Thoracic aorta (tissue), 2 donors: ENCODE measurements around the gene FH. TPM values are rescaled to one million over a fixed set of nuclear protein-coding genes. Genes with fewer than 3 reads are reported as not detected.
A peak's percentile ranks its signal among the peaks of the same experiment; 100 is the strongest.

Experiments used
- ATAC-seq: fragments of 150-250 bp; one replicate; pipeline ENCODE4 v1.8.0; 2017; ENCODE audit warnings: low read depth; ENCODE audit not compliant: insufficient number of reproducible peaks, low FRiP score
- DNase-seq: peaks from one replicate; pipeline ENCODE4 v3.0.0-alpha.2; 2020; ENCODE audit warnings: low spot score
- H3K27ac ChIP-seq, 2 donors: fragments of 200-600 bp; sonication (generic); 1 replicate in 1 of 2; 2 replicates in 1 of 2; pipeline ENCODE4 v1.5.1; 2016; ENCODE audit warnings: mild to moderate bottlenecking in 2 of 2, moderate library complexity in 2 of 2
- H3K27me3 ChIP-seq: fragments of 200-600 bp; sonication (generic); replicated peaks from 2 replicates; pipeline ENCODE4 v1.6.0; 2016; ENCODE audit warnings: mild to moderate bottlenecking; ENCODE audit not compliant: insufficient read depth
- H3K36me3 ChIP-seq: fragments of 200-600 bp; sonication (generic); one replicate; pipeline ENCODE4 v1.5.1; 2016
- H3K4me1 ChIP-seq, 2 donors: fragments of 200-600 bp; sonication (generic); 1 replicate in 1 of 2; 2 replicates in 1 of 2; pipeline versions ENCODE4 v1.5.1 to v1.6.0; 2016; ENCODE audit warnings: low read depth in 2 of 2, mild to moderate bottlenecking in 1 of 2; ENCODE audit not compliant: control insufficient read depth in 1 of 2
- H3K4me3 ChIP-seq: fragments of 200-600 bp; sonication (generic); 2 replicates; pipeline ENCODE4 v1.5.1; 2016; ENCODE audit warnings: mild to moderate bottlenecking
- H3K9me3 ChIP-seq: fragments of 200-600 bp; sonication (generic); 2 replicates; pipeline ENCODE4 v1.5.1; 2016
- CTCF ChIP-seq: fragments of 200-600 bp; sonication (generic); IDR thresholded peaks from one replicate; pipeline ENCODE4 v1.5.1; 2019; ENCODE audit warnings: antibody characterized with exemption
- total RNA-seq, 2 donors: library from RNA; depleted of rRNA; stranded (reverse); fragments of >200 nt; gene quantifications; one replicate each; pipeline versions ENCODE4 v1.1.0 to v1.2.3, GENCODE V29; 2016

Gene FH
- total RNA-seq, 2 donors from 2014 or later, result 23.7 to 82.5 TPM

GRCh38 chr1:241520080-241520465 lies 518 bp upstream of the FH start:
- H3K4me1 ChIP-seq, result peaks cover 11 to 14% of the 10 kb centered on the region in 2 donors
- DNase-seq, result no peak
- H3K4me3 ChIP-seq, result peak overlapping the region; percentile 81
- no peaks in the 10 kb centered on the region for H3K9me3 ChIP-seq
- TF ChIP-seq CTCF, result no peak
- no peaks in the 10 kb centered on the region for H3K36me3 ChIP-seq
- H3K27me3 ChIP-seq, result no peaks in the 10 kb centered on the region
- H3K27ac ChIP-seq, result no peak overlapping the region
- ATAC-seq, result no peak

GRCh38 chr1:241518476-241519307 lies 863 bp downstream of the FH start:
- no peaks in the 10 kb centered on the region for H3K27me3 ChIP-seq

GRCh38 chr1:241513378-241513777 lies 6.2 kb downstream of the FH start:
- Histone ChIP-seq H3K27ac (no peak overlapping the region), H3K27me3 (no peaks in the 10 kb centered on the region), H3K4me3 (no peak overlapping the region), H3K36me3 (peaks cover 14% of the 10 kb centered on the region), H3K4me1 (peaks cover 7% of the 10 kb centered on the region in 2 donors), H3K9me3 (no peaks in the 10 kb centered on the region)
- no peak for DNase-seq
- no peak for ATAC-seq
- no peak for TF ChIP-seq CTCF

More at GRCh38 chr1:241518476-241519307, 863 bp downstream of the FH start:
- DNase-seq, result no peak
- TF ChIP-seq CTCF, result no peak
- Histone ChIP-seq H3K4me3 (peak overlapping the region; percentile 81), H3K4me1 (peaks cover 11 to 14% of the 10 kb centered on the region in 2 donors), H3K9me3 (no peaks in the 10 kb centered on the region), H3K36me3 (no peaks in the 10 kb centered on the region), H3K27ac (peak overlapping the region; percentile 80 to 92)
- ATAC-seq, result no peak

- Histone ChIP-seq H3K4me1 (no peaks in the 10 kb centered on the region), H3K4me3 (no peak overlapping the region), H3K36me3 (peaks cover 42% of the 10 kb centered on the region), H3K27me3 (no peaks in the 10 kb centered on the region), H3K27ac (no peak overlapping the region), H3K9me3 (no peaks in the 10 kb centered on the region)
- DNase-seq (no peak), ATAC-seq (no peak)
- TF ChIP-seq CTCF, result no peak
These were observed 12.2 kb downstream of the FH start for GRCh38 chr1:241507189-241507863.

- Histone ChIP-seq H3K36me3 (peaks cover 36% of the 10 kb centered on the region), H3K4me3 (no peak overlapping the region), H3K27ac (no peak overlapping the region), H3K9me3 (no peaks in the 10 kb centered on the region), H3K4me1 (no peaks in the 10 kb centered on the region), H3K27me3 (no peaks in the 10 kb centered on the region)
- no peak for TF ChIP-seq CTCF
- ATAC-seq (no peak), DNase-seq (no peak)
These were observed 16.1 kb downstream of the FH start for GRCh38 chr1:241503444-241503843.
